CD8-positive, alpha-beta memory T cell (primary cell): ENCODE results near the gene CFHR5. TPM values are rescaled to one million over a fixed set of nuclear protein-coding genes. Genes with fewer than 3 reads are reported as not detected.

Experiments used
- polyA plus RNA-seq: library from polyadenylated mRNA; unstranded; fragments of 300-500 nt; fragmentation: Illumina TruSeq; gene quantifications from one replicate; pipeline ENCODE4 v1.2.3, GENCODE V29; 2021
- total RNA-seq, 2 experiments: library from RNA; stranded (reverse); gene quantifications; one replicate each; pipeline ENCODE4 v1.2.3, GENCODE V29; 2021

Gene CFHR5
- total and polyA plus RNA-seq, 3 experiments from 2014 or later: not detected

Other genes with a start within 250 kb of the CFHR5 start
- not detected for gene CFHR3, start 202.7 kb upstream of the CFHR5 start, total RNA-seq
- not detected for gene CFHR3, start 202.7 kb upstream of the CFHR5 start, polyA plus RNA-seq
- not detected for gene CFHR1, start 157.8 kb upstream of the CFHR5 start, total RNA-seq
- not detected for gene CFHR1, start 157.8 kb upstream of the CFHR5 start, polyA plus RNA-seq
- gene CFHR4, start 89.5 kb upstream of the CFHR5 start, total RNA-seq: not detected
- gene CFHR4, start 89.5 kb upstream of the CFHR5 start, polyA plus RNA-seq: not detected
- not detected for gene CFHR2, start 33.8 kb upstream of the CFHR5 start, total RNA-seq
- not detected for gene CFHR2, start 33.8 kb upstream of the CFHR5 start, polyA plus RNA-seq
- not detected for gene F13B, start 89.7 kb downstream of the CFHR5 start, total RNA-seq
- not detected for gene F13B, start 89.7 kb downstream of the CFHR5 start, polyA plus RNA-seq
- gene ASPM, start 169.1 kb downstream of the CFHR5 start, total RNA-seq: 10 to 100 TPM; 18.3 to 19.2 TPM
- gene ASPM, start 169.1 kb downstream of the CFHR5 start, polyA plus RNA-seq: 0.15 TPM
- 1 to 10 TPM; 4.7 TPM for gene ZBTB41, start 223.7 kb downstream of the CFHR5 start, total RNA-seq
- gene ZBTB41, start 223.7 kb downstream of the CFHR5 start, polyA plus RNA-seq: 1.7 TPM